ENCODE data around the gene NUS1. TPM values are rescaled to one million over a fixed set of nuclear protein-coding genes. Genes with fewer than 3 reads are reported as not detected.
"Not testable (repeated sequence)": the region's sequence is repeated elsewhere in the genome, so short reads cannot be mapped to it uniquely, and the experiment has no call there.

Gene NUS1
- total RNA-seq, 1 donor from 2014 or later, result 47.3 TPM

- Mint-ChIP-seq H3K27me3 (ENCODE audit: low read depth, unreplicated experiment) (no peaks in the 10 kb centered on the region), H3K9me3 (ENCODE audit: unreplicated experiment) (no peaks in the 10 kb centered on the region), H3K4me1 (ENCODE audit: low read depth, unreplicated experiment) (no peaks in the 10 kb centered on the region), H3K27ac (ENCODE audit: unreplicated experiment) (no peak overlapping the region), H3K4me3 (ENCODE audit: unreplicated experiment) (no peak overlapping the region), H3K36me3 (ENCODE audit: low read depth, unreplicated experiment) (peaks cover 5% of the 10 kb centered on the region)
- FAIRE-seq, result no peak
- peaks cover 5% of the 10 kb centered on the region for H3K36me3 ChIP-seq (ENCODE audit: insufficient read depth, low read length)
- no peaks in the 10 kb centered on the region for H3K9me3 ChIP-seq (ENCODE audit: insufficient read depth, low read depth, low read length)
- H3K27me3 ChIP-seq (ENCODE audit: insufficient read depth, low read length), result no peaks in the 10 kb centered on the region
- H3K9ac ChIP-seq (ENCODE audit: low read length), result no peak overlapping the region
- H3K4me3 ChIP-seq (ENCODE audit: insufficient read depth, low read depth, low read length), result no peak overlapping the region
- TF ChIP-seq CTCF (IDR thresholded peaks at IDR 0.05; ENCODE audit: insufficient read depth, low read depth, low read length), result no peak
- TF ChIP-seq EZH2 (IDR thresholded peaks at IDR 0.05; ENCODE audit: insufficient read depth, low read length), result no peak
- no peak for DNase-seq (ENCODE audit: low read depth)
- no peak overlapping the region for H3K27ac ChIP-seq (ENCODE audit: low read depth, low read length)
- no peaks in the 10 kb centered on the region for H3K79me2 ChIP-seq (ENCODE audit: insufficient read depth, low read length)
- H3K4me1 ChIP-seq (ENCODE audit: insufficient read depth, low read length), result no peaks in the 10 kb centered on the region
- H4K20me1 ChIP-seq (ENCODE audit: insufficient read depth, low read length), result peaks cover 5% of the 10 kb centered on the region
- no peak overlapping the region for H3K4me2 ChIP-seq (ENCODE audit: low read length)
- H2AFZ ChIP-seq (ENCODE audit: low read depth, low read length), result no peak overlapping the region
Observed at GRCh38 chr6:117711369-117711768, 36.1 kb downstream of the NUS1 start.

- no peak overlapping the region for H3K9ac ChIP-seq (ENCODE audit: low read length)
- no peak overlapping the region for H3K27ac ChIP-seq (ENCODE audit: low read depth, low read length)
- H4K20me1 ChIP-seq (ENCODE audit: insufficient read depth, low read length), result no peaks in the 10 kb centered on the region
- no peak overlapping the region for H3K4me3 ChIP-seq (ENCODE audit: insufficient read depth, low read depth, low read length)
- Mint-ChIP-seq H3K4me3 (ENCODE audit: unreplicated experiment) (no peak overlapping the region), H3K36me3 (ENCODE audit: low read depth, unreplicated experiment) (peaks cover 11% of the 10 kb centered on the region), H3K27me3 (ENCODE audit: low read depth, unreplicated experiment) (no peaks in the 10 kb centered on the region), H3K9me3 (ENCODE audit: unreplicated experiment) (peaks cover 12% of the 10 kb centered on the region), H3K4me1 (ENCODE audit: low read depth, unreplicated experiment) (no peaks in the 10 kb centered on the region), H3K27ac (ENCODE audit: unreplicated experiment) (no peak overlapping the region)
- no peaks in the 10 kb centered on the region for H3K36me3 ChIP-seq (ENCODE audit: insufficient read depth, low read length)
- no peaks in the 10 kb centered on the region for H3K27me3 ChIP-seq (ENCODE audit: insufficient read depth, low read length)
- TF ChIP-seq CTCF (IDR thresholded peaks at IDR 0.05; ENCODE audit: insufficient read depth, low read depth, low read length) (no peak), EZH2 (IDR thresholded peaks at IDR 0.05; ENCODE audit: insufficient read depth, low read length) (no peak)
- no peaks in the 10 kb centered on the region for H3K79me2 ChIP-seq (ENCODE audit: insufficient read depth, low read length)
- no peak overlapping the region for H2AFZ ChIP-seq (ENCODE audit: low read depth, low read length)
- FAIRE-seq (no peak), DNase-seq (ENCODE audit: low read depth) (no peak)
- no peak overlapping the region for H3K4me2 ChIP-seq (ENCODE audit: low read length)
- no peaks in the 10 kb centered on the region for H3K9me3 ChIP-seq (ENCODE audit: insufficient read depth, low read depth, low read length)
- H3K4me1 ChIP-seq (ENCODE audit: insufficient read depth, low read length), result no peaks in the 10 kb centered on the region
Observed at GRCh38 chr6:117718895-117719294, 43.6 kb downstream of the NUS1 start.

- not testable (repeated sequence) for H3K27me3 Mint-ChIP-seq (ENCODE audit: low read depth, unreplicated experiment); DNase-seq (ENCODE audit: low read depth); H3K4me2 ChIP-seq (ENCODE audit: low read length); H2AFZ ChIP-seq (ENCODE audit: low read depth, low read length); H3K36me3 ChIP-seq (ENCODE audit: insufficient read depth, low read length); H3K27me3 ChIP-seq (ENCODE audit: insufficient read depth, low read length); FAIRE-seq; H4K20me1 ChIP-seq (ENCODE audit: insufficient read depth, low read length); H3K4me3 ChIP-seq (ENCODE audit: insufficient read depth, low read depth, low read length); H3K4me3 Mint-ChIP-seq (ENCODE audit: unreplicated experiment); H3K9me3 ChIP-seq (ENCODE audit: insufficient read depth, low read depth, low read length); H3K79me2 ChIP-seq (ENCODE audit: insufficient read depth, low read length); H3K27ac ChIP-seq (ENCODE audit: low read depth, low read length); H3K4me1 Mint-ChIP-seq (ENCODE audit: low read depth, unreplicated experiment); H3K9ac ChIP-seq (ENCODE audit: low read length); H3K27ac Mint-ChIP-seq (ENCODE audit: unreplicated experiment); H3K4me1 ChIP-seq (ENCODE audit: insufficient read depth, low read length)
- peaks cover 15% of the 10 kb centered on the region for H3K9me3 Mint-ChIP-seq (ENCODE audit: unreplicated experiment)
- peaks cover 11% of the 10 kb centered on the region for H3K36me3 Mint-ChIP-seq (ENCODE audit: low read depth, unreplicated experiment)
Observed at GRCh38 chr6:117721520-117721919, 46.3 kb downstream of the NUS1 start.

Measured in astrocyte (in vitro differentiated cells and primary cell).